Transverse colon (tissue), 4 donors: ENCODE data around the gene ZNF862.

Experiments
- CTCF ChIP-seq, 5 experiments: fragments of 200-600 bp in 3 of 5; fragments of 450-650 bp in 2 of 5; sonication (generic) in 3 of 5; IDR thresholded peaks; 1 replicate in 2 of 5; 2 replicates in 3 of 5; pipeline ENCODE4 v1.5.1; 2016 to 2017; ENCODE audit warnings: antibody characterized with exemption in 5 of 5, inconsistent platforms in 3 of 5, mild to moderate bottlenecking in 2 of 5, moderate library complexity in 1 of 5
- EP300 ChIP-seq: sonication (generic); formaldehyde crosslinking; IDR thresholded peaks from one replicate; pipeline ENCODE4 v1.6.1; 2017; ENCODE audit warnings: antibody characterized with exemption, low read depth
- POLR2A ChIP-seq: fragments of 450-650 bp; IDR thresholded peaks from one replicate; pipeline ENCODE4 v1.6.1; 2016; ENCODE audit warnings: antibody characterized with exemption, mild to moderate bottlenecking, moderate library complexity
- POLR2AphosphoS5 ChIP-seq, 3 donors: sonication (generic); formaldehyde crosslinking; IDR thresholded peaks; one replicate each; pipeline ENCODE4 v1.6.1; 2016; ENCODE audit warnings: antibody characterized with exemption in 3 of 3

GRCh38 chr7:149832332-149833041 lies 5.7 kb upstream of the ZNF862 start:
- no peak for TF ChIP-seq POLR2AphosphoS5 (IDR thresholded peaks at IDR 0.05)
- no peak for TF ChIP-seq CTCF (IDR thresholded peaks at IDR 0.05)
- TF ChIP-seq POLR2A: no peak
- no peak for TF ChIP-seq EP300
